Nephron progenitor cell (in vitro differentiated cells): ENCODE results near the gene KIF15.
"Not testable (repeated sequence)": the region's sequence is repeated elsewhere in the genome, so short reads cannot be mapped to it uniquely, and the experiment has no call there.

Source experiments
- DNase-seq: peaks from one replicate; pipeline ENCODE4 v3.0.0; 2021
- H3K27ac Mint-ChIP-seq: 2 replicates; pipeline ENCODE4 v1.8.0; 2021; ENCODE audit warnings: mild to moderate bottlenecking, moderate library complexity, mixed read lengths
- H3K27me3 Mint-ChIP-seq: 2 replicates; pipeline ENCODE4 v1.8.0; 2021; ENCODE audit warnings: mild to moderate bottlenecking, low read depth, mixed read lengths; ENCODE audit not compliant: poor library complexity
- H3K36me3 Mint-ChIP-seq: 2 replicates; pipeline ENCODE4 v1.8.0; 2021; ENCODE audit warnings: low read depth, mixed read lengths
- H3K4me1 Mint-ChIP-seq: 2 replicates; pipeline ENCODE4 v1.8.0; 2021; ENCODE audit warnings: mixed read lengths
- H3K4me3 Mint-ChIP-seq: 2 replicates; pipeline ENCODE4 v1.8.0; 2021; ENCODE audit warnings: mild to moderate bottlenecking, moderate library complexity, mixed read lengths
- H3K9me3 Mint-ChIP-seq: 2 replicates; pipeline ENCODE4 v1.8.0; 2021; ENCODE audit warnings: mild to moderate bottlenecking, moderate library complexity, mixed read lengths
- TF ChIP-seq, protein P1 (sequence below): fragments of 200-600 bp; sonication (generic); IDR thresholded peaks from 2 replicates; pipeline ENCODE4 v1.5.0; 2021; ENCODE audit warnings: antibody characterized with exemption

Gene KIF15

GRCh38 chr3:44845528-44846520 lies 84.2 kb downstream of the KIF15 start:
- TF ChIP-seq, protein P1, sequence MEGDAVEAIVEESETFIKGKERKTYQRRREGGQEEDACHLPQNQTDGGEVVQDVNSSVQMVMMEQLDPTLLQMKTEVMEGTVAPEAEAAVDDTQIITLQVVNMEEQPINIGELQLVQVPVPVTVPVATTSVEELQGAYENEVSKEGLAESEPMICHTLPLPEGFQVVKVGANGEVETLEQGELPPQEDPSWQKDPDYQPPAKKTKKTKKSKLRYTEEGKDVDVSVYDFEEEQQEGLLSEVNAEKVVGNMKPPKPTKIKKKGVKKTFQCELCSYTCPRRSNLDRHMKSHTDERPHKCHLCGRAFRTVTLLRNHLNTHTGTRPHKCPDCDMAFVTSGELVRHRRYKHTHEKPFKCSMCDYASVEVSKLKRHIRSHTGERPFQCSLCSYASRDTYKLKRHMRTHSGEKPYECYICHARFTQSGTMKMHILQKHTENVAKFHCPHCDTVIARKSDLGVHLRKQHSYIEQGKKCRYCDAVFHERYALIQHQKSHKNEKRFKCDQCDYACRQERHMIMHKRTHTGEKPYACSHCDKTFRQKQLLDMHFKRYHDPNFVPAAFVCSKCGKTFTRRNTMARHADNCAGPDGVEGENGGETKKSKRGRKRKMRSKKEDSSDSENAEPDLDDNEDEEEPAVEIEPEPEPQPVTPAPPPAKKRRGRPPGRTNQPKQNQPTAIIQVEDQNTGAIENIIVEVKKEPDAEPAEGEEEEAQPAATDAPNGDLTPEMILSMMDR: no peak
- Mint-ChIP-seq H3K4me1 (no peaks in the 10 kb centered on the region), H3K27ac (peak overlapping the region; percentile 52), H3K4me3 (no peak overlapping the region), H3K9me3 (no peaks in the 10 kb centered on the region), H3K27me3 (no peaks in the 10 kb centered on the region), H3K36me3 (peaks cover 51% of the 10 kb centered on the region)
- DNase-seq: no peak

GRCh38 chr3:44848634-44849033 lies 87.0 kb downstream of the KIF15 start:
- H3K27me3 Mint-ChIP-seq: no peaks in the 10 kb centered on the region
- no peaks in the 10 kb centered on the region for H3K4me1 Mint-ChIP-seq
- no peak for DNase-seq
- H3K9me3 Mint-ChIP-seq: no peaks in the 10 kb centered on the region
- H3K36me3 Mint-ChIP-seq: peaks cover 27% of the 10 kb centered on the region
- no peak overlapping the region for H3K27ac Mint-ChIP-seq
- TF ChIP-seq, protein P1: no peak
- H3K4me3 Mint-ChIP-seq: no peak overlapping the region

GRCh38 chr3:44856663-44857062 lies 95.1 kb downstream of the KIF15 start:
- not testable (repeated sequence) for H3K4me3 Mint-ChIP-seq, H3K9me3 Mint-ChIP-seq, H3K27me3 Mint-ChIP-seq, H3K4me1 Mint-ChIP-seq, H3K27ac Mint-ChIP-seq, DNase-seq, H3K36me3 Mint-ChIP-seq

DNA sequence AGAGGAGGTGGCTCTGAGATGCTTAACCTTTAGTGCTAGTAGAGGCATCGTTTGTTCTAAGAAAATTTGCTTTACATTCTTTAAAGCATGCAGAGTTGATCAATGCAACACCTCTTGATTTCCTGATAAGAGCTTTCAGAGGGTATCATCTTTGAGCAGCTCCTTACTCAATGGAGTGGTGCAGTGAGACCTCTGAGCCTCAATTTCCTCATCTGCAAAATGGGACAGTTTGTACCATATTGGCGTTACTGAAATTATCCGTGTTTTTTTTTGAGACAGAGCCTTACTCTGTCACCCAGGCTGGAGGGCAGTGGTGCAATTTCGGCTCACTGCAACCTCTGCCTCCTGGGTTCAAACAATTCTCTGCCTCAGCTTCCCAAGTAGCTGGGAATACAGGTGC lies 98.5 kb downstream of the KIF15 start:
- Mint-ChIP-seq H3K27ac (no peak overlapping the region), H3K4me3 (no peak overlapping the region), H3K27me3 (no peaks in the 10 kb centered on the region), H3K4me1 (peaks cover 10% of the 10 kb centered on the region), H3K36me3 (peaks cover 25% of the 10 kb centered on the region), H3K9me3 (no peaks in the 10 kb centered on the region)
- DNase-seq: no peak
- TF ChIP-seq, protein P1: no peak

DNA sequence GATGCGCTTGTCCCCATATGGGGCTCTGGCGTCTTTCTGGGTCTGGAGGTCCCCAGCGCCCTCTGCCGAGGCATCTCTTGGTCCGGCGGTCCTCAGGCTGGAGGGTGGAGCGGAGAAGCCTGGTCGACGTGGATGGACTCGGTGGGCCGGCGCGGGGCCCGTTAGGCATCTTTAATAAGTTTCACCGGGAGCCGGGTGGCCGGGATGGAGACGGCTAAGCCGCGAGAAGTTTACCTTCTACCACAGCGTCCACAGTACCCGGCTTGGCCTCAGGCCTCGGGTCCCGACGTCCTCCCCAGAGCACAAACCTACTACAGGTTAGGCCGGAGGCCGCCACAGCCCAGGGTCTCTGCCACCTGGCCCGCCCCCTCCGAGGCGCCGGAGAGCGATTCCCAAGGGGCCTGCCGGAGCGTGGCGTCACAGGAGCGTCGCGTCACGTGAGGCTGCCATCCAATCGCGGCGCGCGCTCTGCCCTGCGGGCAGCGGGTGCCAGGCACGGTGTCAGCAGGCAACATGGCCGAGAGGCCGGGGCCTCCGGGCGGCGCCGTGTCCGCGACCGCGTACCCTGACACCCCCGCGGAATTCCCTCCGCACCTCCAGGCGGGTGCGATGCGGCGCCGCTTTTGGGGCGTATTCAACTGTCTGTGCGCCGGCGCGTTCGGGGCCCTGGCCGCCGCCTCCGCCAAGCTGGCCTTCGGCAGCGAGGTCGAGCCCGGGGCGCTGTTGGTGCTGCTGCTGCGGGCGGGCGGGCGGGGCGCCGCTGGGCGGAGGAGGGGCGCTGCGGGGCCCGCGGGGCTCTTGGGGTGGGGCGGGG lies 100.0 kb downstream of the KIF15 start, which contains the start of gene TMEM42:
TMEM42 (plus strand) TSS at position 501 of the 814 bp plus-strand sequence; CDS start at position 514, 13 bp downstream.
- no peaks in the 10 kb centered on the region for H3K9me3 Mint-ChIP-seq
- H3K4me3 Mint-ChIP-seq: peak within 1 kb of the TSS; percentile 90
- H3K4me1 Mint-ChIP-seq: peaks cover 10% of the 10 kb centered on the region
- peak; percentile 88 for DNase-seq
- TF ChIP-seq, protein P1: no peak
- no peaks in the 10 kb centered on the region for H3K27me3 Mint-ChIP-seq
- peak within 1 kb of the TSS; percentile 96 for H3K27ac Mint-ChIP-seq
- peaks cover 36% of the 10 kb centered on the region for H3K36me3 Mint-ChIP-seq

DNA sequence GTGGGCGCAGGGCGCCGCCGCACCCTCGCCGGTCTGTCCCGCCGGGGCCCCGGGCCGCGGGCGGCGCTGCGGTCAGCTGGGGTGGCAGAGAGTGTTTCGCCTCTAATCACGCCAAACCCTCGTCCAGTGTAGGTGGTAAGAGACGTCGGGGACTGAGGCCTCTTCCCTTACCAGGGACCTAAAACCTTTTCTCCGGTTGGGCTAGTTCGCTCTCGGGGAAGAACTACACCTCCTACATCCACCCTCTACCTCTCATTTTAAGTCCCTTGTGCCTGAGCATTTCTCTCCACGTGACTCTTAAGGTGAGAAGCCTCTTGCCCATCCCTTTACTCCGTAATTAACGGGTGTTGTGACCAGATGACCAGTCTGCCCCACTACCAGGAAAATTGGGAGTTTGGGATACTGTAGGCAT lies 100.6 kb downstream of the KIF15 start:
- Mint-ChIP-seq H3K27ac (no peak overlapping the region), H3K27me3 (no peaks in the 10 kb centered on the region), H3K4me3 (peak overlapping the region; percentile 90), H3K9me3 (no peaks in the 10 kb centered on the region), H3K4me1 (peaks cover 10% of the 10 kb centered on the region), H3K36me3 (peaks cover 43% of the 10 kb centered on the region)
- DNase-seq: no peak
- TF ChIP-seq, protein P1: no peak
